ENCODE data around the gene ACTBL2.

ACTBL2 gene

GRCh38 chr5:57448287-57448686, 34.3 kb downstream of the ACTBL2 start:
- DNase-seq, result no peak

GRCh38 chr5:57447658-57448057, 35.0 kb downstream of the ACTBL2 start:
- DNase-seq, result no peak

- DNase-seq, result no peak
These were observed 35.6 kb downstream of the ACTBL2 start for GRCh38 chr5:57446966-57447365.

DNA sequence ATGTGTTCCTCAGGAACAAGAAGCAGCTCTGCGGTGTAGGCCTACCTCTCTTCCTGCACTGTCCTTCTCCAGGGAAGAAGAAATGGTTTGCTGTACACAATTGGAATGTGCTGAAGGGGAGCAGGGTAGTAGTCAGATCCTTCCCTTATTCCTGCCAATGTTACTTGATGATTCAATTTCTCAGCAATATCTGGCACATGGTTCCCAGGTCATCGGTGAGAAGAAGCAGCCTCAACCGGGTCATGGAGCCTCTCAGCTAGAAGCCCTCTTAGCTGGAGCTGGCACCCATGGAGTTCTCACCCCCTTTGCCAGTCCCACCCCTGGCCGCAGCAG, 36.9 kb downstream of the ACTBL2 start:
- DNase-seq, result no peak

DNA sequence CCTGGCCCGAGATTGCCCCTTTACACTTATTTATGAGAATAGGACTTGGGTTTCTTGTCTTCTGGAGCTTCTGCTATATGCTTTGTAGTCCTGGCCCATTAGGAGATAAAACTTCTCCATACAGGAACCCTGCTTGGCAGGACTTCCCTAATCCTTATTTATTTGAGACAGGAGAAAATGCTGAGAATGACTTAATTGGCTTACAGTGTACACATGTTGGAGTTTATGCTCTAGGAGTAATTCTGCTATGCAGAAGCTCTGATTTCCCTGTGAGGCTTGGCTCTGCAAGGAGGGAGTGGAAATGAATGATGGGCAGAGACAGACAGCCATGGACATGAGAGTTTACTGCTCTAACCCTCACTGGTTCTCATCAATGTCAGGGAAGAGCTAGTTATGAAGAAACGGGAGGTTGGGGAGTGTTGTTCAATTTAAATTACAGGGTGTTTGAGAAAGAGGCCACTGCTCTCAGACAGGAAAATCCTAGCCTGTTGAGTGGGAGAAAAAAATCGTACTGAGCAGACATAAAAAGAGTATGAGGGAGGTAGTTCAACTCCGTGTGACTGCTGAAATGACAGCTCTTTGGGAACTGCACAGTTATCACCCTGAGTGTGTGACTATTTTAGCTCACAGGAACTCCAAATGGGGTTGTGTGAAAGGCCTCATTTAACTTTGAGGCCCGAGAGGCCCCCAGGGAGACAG, 37.5 kb downstream of the ACTBL2 start:
- no peak for DNase-seq

DNA sequence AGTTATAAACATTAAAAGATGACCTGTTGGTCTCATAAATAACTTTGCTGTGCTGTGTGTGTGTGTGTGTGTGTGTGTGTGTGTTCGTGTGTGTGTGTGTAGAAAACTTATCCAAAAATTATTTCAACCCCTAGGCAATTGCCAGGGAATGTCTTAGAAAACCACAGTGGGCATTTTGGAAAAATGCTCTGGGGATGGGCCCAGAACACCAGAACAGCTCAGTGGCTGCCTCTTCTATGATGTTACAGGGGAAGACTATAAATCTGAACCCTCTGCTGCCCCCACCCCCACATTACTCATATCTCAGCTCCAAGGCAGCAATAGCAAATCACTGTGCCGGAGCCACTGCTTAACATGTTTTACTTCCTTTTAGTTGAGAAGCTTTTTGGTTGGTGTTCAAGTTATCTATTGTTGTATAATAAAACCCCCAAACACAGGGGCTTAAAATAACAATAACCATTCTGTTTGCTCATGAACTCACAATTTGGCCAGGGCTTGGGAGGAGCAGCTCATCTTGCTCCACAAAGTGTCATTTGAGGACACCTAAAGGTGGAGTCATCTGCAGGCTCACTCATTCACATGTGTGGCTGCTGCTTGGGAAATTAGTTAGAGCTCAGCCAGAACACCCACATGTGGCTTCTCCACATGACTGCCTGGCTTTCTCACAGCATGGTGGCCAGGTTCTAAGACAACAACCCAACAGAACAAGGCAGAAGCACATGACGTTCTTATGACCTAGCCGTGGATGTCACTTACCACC, 40.4 kb downstream of the ACTBL2 start:
- DNase-seq, result no peak

DNA sequence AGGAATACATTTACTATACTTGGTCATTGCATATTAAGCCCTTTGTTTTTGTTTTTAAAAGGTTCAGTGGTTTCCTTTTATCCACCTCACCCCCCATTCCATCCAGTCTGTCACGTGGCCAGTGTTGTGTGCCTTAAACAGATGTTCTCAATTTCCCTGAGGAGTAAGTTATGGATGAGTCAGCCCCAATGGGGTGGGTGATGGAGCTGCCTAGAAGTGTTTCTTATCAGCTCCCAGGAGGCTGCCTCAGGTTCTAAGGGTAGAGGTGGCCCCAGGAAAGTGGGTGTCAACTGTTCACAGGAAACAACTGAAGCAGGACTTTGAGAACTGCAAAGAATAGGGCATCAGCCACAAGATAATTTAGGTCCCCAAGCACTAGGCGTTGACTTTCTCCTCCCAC, 41.1 kb downstream of the ACTBL2 start:
- DNase-seq, result no peak

GRCh38 chr5:57439601-57440000, 43.0 kb downstream of the ACTBL2 start:
- DNase-seq, result no peak

- DNase-seq, result no peak
These were observed 44.4 kb downstream of the ACTBL2 start for GRCh38 chr5:57437976-57438805.

GRCh38 chr5:57436586-57436985, 46.0 kb downstream of the ACTBL2 start:
- DNase-seq, result no peak

- no peak for DNase-seq
These were observed 46.9 kb downstream of the ACTBL2 start for GRCh38 chr5:57435701-57436134.

- DNase-seq, result no peak
These were observed 47.9 kb downstream of the ACTBL2 start for GRCh38 chr5:57434683-57435082.

DNA sequence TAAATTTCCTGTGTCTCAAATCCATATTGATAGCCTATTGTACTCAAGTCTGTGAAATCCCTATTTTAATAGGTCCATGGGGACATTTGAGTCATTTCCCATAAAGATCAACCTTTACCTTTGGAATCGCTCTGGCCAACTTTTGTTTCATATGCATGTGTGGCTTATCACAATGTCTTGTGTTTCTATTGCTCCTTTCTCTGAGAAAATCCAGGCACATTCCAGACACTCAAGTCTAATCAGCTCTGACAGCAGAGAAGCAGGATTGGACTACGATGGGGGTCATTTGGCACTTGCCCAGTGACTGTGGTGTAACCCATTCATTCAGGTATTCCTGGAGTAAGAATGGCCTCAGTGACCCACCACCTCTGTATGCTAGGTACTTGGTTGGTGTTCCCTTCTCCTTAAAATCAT, 48.4 kb downstream of the ACTBL2 start:
- DNase-seq, result no peak

GRCh38 chr5:57432876-57433275, 49.7 kb downstream of the ACTBL2 start:
- DNase-seq, result no peak

GRCh38 chr5:57431759-57432158, 50.9 kb downstream of the ACTBL2 start:
- no peak for DNase-seq

All from NCI-H1048 (cell line).